Epithelial cell of proximal tubule (primary cell): Measurements from ENCODE around the gene MYL3. TPM values are rescaled to one million over a fixed set of nuclear protein-coding genes. Genes with fewer than 3 reads are reported as not detected.

Experiments
- DNase-seq: peaks from one replicate; pipeline ENCODE4 v3.0.0-alpha.2; 2011; ENCODE audit warnings: low read depth
- H3K4me3 ChIP-seq: 2 replicates; pipeline ENCODE4 v1.5.1; 2011; ENCODE audit warnings: low read depth, mild to moderate bottlenecking, low read length
- total RNA-seq: library from RNA; depleted of rRNA; stranded (reverse); fragments of >200 nt; gene quantifications from 2 replicates; pipeline ENCODE4 v1.2.3, GENCODE V29; 2015
- TF ChIP-seq, protein P1 (sequence below): conservative IDR thresholded peaks from 2 replicates; pipeline ENCODE4 v1.5.1; 2012; ENCODE audit warnings: low read depth, mild to moderate bottlenecking, low read length

Gene MYL3
- total RNA-seq, 1 donor from 2014 or later: 4.2 TPM

DNA sequence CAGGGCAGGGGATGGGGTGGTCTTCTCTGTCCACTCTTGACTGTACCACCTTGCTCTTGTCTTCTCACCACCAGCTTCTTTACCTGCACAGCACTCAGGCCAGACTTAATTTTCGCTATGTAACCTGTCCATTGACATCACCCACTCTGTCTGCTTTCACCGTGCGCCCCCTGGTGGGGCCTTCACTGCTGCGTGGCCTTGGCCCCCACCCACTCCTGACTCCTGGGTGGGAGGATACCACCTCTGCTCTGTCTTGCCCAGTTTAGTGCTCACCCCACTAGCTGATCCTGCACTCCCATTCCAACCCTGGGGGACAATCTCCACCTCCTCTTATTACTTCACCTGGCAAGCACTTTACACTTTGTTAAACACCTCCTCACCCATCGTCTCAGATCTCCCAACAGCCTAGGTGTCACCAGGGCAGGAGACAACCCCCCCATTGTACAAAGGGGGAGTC, 32.0 kb upstream of the MYL3 start:
- TF ChIP-seq, protein P1, sequence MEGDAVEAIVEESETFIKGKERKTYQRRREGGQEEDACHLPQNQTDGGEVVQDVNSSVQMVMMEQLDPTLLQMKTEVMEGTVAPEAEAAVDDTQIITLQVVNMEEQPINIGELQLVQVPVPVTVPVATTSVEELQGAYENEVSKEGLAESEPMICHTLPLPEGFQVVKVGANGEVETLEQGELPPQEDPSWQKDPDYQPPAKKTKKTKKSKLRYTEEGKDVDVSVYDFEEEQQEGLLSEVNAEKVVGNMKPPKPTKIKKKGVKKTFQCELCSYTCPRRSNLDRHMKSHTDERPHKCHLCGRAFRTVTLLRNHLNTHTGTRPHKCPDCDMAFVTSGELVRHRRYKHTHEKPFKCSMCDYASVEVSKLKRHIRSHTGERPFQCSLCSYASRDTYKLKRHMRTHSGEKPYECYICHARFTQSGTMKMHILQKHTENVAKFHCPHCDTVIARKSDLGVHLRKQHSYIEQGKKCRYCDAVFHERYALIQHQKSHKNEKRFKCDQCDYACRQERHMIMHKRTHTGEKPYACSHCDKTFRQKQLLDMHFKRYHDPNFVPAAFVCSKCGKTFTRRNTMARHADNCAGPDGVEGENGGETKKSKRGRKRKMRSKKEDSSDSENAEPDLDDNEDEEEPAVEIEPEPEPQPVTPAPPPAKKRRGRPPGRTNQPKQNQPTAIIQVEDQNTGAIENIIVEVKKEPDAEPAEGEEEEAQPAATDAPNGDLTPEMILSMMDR: peak; percentile 96
- DNase-seq: no peak
- H3K4me3 ChIP-seq: no peak overlapping the region

DNA sequence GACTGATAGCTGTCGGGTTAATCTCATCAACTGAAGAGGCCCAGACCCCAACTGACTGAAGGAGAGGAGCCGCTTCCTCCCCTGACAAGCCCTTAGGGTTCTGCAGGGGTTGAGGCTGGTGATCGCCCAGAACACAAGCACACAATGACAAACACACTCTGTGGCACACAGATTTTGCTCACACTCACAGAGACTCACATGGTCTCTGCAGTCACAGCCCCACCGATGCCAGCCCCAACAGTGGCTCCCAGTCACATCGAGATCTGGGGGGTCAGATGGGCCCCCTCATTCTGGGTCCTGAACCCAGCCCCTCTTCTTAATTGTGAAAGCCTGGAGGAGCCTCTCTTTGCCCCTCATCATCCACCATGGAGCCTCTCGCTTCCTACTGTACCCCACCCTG, 31.0 kb upstream of the MYL3 start:
- TF ChIP-seq, protein P1: no peak
- DNase-seq: no peak
- H3K4me3 ChIP-seq: no peak overlapping the region

DNA sequence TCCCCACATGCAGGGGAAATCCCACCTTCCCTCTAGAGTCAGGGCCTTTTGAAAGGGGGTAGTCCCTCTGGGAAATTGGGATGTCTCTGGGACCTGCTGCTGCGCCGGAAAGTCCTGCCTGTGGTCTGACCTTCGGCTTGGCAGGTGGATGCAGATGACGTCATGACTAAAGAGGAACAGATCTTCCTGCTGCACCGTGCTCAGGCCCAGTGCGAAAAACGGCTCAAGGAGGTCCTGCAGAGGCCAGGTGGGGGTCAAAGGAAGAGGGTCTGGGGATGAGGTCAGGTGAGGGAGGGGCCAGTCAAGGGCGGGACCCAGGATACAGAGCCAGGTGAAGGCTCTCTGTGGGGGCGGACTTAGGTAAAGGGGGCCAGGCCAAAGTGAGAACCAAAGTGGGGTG, 30.5 kb upstream of the MYL3 start:
- H3K4me3 ChIP-seq: no peak overlapping the region
- TF ChIP-seq, protein P1: no peak

DNA sequence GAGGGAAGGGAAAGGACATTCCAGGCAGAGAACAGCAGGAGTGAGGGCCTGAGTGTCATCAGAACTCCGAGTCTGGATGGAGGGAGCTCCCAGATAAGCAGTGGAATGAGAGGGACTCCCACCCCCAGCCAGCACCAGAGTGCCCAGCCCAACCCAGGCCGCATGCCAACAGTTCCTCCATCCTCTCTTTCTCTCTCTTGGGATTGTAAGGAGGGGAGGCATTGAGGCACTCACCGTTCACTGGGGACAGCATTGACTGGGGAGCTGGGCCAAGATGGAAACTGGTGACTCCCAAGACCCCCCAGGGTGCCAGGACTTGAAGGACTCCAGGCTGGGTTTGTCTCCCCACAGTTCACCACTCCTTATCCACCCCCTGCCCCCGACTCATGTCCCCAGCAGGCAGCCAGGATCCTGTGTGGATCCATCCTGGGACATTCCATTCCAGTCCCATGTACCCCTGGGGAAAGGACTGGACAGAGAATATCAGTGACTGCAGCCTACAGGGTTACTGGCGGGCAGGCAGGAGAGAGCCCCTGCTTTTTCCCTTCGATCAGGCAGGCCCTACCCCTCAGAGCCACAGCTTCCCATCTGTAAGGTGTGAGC, 30.0 kb upstream of the MYL3 start:
- TF ChIP-seq, protein P1: no peak
- H3K4me3 ChIP-seq: no peak overlapping the region
- DNase-seq: no peak

More for the DNA sequence above, 30.5 kb upstream of the MYL3 start:
- no peak for DNase-seq

DNA sequence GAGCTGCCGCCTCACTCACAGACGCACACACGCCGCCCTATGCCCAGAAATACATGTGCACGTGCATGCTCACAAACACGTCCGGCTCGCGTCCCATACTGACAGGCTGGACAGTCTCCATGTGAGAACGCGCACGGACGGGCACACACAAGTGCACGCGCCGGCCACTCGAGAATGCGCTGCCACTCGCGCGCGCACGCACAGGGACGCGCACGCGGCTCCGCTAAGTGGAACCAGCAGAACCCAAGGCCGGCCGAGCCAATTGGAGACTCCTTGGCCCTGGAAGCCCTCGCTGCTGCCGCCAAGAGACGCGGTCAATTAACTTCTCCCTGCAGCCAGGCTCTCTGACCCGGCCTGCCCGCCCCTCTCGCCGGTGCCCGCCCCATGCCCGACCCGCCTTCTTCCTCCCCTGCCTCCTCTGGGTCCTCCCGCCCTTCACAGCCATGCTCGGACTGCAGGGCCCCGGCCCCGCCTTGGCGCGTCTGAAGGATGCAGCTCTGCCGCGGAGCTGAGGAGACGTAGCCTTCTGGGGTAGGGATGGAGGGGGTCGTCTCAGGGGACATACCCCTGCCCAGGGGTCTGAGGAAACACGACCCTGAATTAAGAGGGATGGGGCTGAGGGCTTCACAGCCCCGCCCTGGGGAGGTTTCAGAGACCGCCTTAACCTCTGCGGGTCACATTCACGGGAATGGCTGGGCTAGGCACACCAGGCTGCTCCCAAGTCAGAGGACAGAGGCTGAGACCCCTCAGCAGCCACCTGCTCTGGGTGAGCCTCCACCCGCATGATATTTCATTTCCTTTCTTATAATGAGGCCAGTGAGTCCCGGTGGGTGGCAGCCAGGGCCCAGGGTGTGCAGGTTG, 29.3 kb upstream of the MYL3 start:
- TF ChIP-seq, protein P1: peak; percentile 5
- no peak for DNase-seq
- H3K4me3 ChIP-seq: peak overlapping the region; percentile 49

DNA sequence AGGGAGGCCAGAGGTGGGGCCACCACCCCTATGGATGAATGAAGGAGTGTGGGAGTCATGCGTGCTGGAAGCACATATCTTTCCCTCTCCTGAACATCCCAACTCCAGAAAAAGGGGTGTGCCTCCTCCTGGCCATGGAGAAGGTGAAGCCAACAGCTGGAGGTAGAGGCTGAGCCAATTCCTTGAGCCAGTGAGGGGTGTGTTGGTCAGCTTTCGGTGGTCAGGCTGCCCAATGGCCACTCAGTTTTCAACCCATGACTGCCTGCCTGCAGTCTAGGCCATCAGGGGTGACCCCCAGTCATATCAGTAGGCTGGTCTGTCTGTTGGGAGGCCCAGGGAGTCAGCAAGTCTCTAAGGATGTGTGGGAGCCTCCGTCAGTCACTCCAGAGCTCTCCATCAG, 27.9 kb upstream of the MYL3 start:
- TF ChIP-seq, protein P1: no peak
- no peak overlapping the region for H3K4me3 ChIP-seq
- DNase-seq: no peak
